GM18873 (cell line): ENCODE data around the gene ACSS3.

Experiments used
- ATAC-seq: cut with Tn5 transposase; IDR thresholded peaks from one replicate; pipeline ENCODE4 v1.9.1; 2021; ENCODE audit warnings: mild to moderate bottlenecking, moderate library complexity, moderate number of reproducible peaks; ENCODE audit not compliant: unreplicated experiment, low FRiP score

ACSS3 gene

GRCh38 chr12:81212996-81213696, 135.3 kb downstream of the ACSS3 start:
- no peak for ATAC-seq

- ATAC-seq, result no peak
These were observed 138.9 kb downstream of the ACSS3 start for GRCh38 chr12:81216739-81217138.

DNA sequence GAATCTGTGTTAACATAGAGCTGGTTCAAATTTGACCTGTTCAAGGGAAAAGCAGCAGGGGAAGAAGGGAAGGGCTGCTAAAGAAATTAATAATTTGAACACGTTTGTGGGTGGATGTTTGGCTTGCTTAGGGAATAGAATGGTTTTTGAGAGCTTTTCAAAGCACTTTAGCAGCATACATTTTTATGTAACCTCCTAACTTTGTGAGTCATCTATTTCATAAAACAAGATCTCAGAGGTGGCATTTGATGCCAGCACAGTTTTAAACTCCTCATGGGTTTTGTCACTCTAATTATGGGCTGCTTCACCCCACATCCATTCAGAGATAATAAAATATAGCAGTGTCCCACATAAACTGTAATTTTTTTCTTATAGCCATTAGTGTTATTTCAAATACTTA, 143.8 kb downstream of the ACSS3 start:
- no peak for ATAC-seq

DNA sequence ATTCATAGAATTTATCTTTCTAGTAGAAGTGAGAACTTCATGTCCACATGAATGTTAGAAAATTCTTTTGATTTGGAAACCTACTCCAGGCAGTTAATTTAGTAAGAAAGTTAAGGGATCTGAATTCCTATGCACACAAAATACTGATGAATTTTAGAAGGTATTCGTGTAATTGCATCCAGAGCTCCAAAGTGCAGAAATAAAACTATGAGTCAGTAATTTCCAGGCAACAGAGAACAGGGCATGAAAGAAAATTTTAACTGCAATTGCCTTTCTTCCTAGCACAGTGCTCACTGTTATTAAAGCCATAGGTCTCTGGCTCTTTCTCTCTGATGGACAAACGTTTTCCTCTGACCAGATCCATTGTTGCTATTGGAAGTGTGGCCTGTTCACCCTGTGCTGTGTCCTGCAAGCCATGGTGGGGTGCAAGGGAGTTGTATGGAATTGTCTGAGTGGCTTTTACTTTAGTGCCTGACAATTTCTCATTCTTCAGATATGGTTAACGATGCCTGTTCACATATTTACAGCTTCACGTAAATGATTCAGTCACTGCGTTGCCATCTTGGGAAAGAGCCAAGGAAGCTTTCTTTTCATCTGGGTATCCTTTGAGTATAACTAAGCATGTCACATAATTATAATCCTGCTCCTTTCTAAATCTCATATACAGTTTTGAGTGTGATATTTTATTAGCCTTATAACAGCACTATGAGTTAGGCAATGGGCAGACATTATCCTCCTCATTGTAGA, 145.1 kb downstream of the ACSS3 start:
- no peak for ATAC-seq

DNA sequence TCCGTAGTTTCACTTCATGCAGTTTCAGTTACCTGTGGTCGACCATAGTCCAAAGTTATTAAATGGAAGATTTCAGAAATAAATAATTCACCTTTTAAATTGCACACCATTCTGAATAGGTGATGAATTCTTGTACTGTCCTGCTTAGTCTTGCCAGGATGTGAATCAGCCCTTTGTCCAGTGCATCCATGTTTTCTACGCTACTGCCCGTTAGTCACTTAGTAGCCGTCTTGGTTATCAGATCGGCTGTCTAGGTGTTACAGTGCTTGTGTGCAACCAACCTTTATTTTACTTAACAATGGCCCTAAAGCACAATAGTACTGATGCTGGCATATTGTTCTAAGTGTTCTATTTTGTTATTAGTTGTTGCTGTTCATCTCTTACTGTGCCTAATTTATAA, 146.7 kb downstream of the ACSS3 start:
- ATAC-seq, result no peak

DNA sequence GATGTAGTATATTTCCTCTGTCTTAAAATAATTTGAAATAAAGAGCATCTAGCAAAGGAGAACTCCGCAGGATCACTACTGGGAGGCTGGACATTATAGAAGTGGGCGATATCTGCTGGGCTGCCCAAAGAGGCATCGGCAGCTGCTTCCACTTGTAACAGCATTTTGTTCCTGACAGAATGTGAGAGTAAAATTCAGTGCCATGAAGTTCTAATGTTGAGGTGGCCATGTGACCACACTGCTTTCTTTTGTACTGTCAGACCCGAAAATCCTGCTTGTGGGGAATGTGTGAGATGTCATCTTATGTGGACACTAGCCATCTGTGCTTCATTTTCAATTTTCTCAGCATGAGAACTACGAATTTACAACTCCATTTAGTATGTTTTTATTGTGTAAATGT, 151.9 kb downstream of the ACSS3 start:
- ATAC-seq, result no peak

DNA sequence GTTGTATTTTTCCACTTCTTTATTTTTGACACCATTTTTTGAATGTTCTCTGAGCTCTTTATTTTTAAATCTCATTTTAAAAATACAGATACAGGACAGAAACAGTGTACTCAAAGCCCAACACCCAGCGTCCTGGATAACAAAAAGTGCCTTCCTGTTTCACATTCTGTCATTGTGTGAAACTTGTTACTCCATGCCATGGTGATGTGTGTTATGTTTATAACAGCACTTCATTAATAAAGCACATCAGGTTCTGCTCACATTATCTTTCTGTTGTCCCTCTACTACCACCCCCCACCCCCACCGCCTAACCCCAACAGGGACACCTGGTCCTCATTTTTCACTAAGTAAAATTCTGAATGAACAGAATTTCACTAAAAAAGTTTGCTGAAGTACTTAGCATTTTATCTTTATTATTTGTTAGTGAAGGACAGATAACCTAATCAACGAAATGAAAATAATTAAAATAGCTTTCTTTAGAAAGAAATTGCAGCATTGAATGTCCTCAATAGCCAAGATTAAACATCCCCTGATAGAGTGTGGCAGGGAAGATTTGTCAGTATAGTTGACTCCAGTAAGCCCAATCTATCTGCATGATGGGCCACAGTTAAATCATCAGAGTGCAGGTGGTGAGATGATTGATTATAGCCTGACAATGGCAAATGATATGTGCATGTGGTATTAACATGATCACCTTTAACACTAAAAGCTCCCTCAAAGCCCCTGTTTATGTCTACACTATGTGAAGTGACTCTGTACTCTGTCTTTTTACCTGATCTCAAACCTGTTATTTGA, 153.9 kb downstream of the ACSS3 start:
- no peak for ATAC-seq

DNA sequence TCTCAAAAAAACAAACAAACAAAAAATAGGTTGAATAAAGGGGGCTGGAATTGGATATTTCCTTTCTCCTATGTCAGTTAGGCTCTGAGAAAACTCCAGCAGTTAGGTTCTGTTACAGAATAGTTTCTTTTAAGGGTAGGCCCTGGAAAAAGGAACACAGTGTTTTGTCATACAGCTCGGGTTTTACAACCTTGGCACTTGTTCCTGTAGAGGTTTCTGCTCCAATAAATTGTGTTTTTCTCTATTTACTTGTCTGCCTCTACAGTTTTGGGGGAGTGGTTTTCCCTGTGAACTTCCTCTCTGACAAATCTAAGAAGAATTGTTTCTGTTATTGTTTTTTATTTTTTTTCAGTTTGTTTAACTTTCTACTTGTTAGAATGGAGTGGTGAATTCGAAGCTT, 167.6 kb downstream of the ACSS3 start:
- ATAC-seq, result no peak

GRCh38 chr12:81245907-81246570, 168.2 kb downstream of the ACSS3 start:
- no peak for ATAC-seq

- no peak for ATAC-seq
These were observed 172.1 kb downstream of the ACSS3 start for GRCh38 chr12:81249976-81250375.

GRCh38 chr12:81252228-81252627, 174.3 kb downstream of the ACSS3 start:
- ATAC-seq, result no peak

DNA sequence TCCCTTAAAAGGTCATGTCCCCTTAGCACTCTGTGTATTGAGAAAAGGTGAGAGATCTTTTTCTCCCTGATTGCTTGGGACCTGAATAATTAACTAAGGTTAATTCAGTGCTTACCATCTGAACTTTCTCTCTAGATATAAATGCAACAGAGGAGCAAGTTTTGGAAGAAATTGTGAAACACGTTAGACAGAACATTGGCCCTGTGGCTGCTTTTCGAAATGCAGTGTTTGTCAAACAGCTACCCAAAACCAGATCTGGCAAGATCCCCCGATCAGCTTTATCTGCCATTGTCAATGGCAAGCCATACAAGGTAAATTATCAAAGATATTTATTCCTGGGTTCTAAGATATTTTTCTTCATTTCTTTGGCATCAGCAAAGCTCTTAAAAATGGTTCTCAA, 175.5 kb downstream of the ACSS3 start:
- no peak for ATAC-seq

GRCh38 chr12:81255456-81255855, 177.6 kb downstream of the ACSS3 start:
- no peak for ATAC-seq

DNA sequence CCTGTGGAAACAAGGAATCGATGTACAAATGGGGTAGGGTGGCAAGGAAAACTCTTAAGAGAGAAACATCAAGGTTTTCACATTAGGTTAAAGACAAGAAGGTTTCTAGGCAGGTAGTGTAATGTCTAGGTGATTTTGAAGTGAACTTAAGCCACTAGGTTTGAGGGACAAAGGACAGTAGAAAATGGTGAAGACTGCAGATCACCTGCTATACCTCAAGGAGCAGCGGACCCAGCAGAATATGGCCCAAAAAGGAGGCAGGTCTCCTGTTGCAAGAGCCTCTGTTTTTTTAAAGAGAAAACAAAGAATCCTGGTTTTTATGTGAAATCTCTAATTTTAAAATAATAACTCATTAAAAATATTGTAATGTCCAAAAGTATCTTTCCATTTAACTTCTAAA, 178.1 kb downstream of the ACSS3 start:
- ATAC-seq, result no peak

DNA sequence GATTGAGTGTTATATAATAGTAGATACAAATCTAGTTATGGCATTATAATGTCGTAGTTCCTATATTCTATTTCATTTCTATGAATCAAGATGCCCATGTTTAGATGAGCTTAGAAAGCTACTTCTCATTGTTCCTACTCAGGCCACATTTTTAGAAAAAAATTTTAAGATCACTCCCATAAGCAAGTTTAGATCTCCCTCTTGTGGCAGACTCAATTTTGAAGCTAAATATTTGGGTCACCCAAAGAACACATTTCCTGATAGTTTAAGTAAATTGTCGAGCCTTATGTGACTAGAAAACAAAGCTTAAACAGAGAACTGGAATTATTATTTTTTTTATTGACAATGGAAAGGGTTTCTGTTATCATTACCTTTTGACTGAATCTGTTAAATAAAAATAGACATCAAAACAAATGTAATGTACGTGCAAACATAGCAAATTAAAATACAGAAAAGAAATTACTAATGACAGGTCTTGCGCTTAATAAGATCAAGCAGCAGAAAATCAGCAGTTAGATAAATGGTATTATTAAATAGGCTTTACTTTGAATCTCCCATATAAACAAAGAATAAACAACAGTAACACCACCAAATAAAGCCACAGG, 180.2 kb downstream of the ACSS3 start:
- ATAC-seq, result no peak

- ATAC-seq, result no peak
These were observed 181.5 kb downstream of the ACSS3 start for GRCh38 chr12:81259360-81259759.

- no peak for ATAC-seq
These were observed 183.8 kb downstream of the ACSS3 start for GRCh38 chr12:81261508-81262207.

DNA sequence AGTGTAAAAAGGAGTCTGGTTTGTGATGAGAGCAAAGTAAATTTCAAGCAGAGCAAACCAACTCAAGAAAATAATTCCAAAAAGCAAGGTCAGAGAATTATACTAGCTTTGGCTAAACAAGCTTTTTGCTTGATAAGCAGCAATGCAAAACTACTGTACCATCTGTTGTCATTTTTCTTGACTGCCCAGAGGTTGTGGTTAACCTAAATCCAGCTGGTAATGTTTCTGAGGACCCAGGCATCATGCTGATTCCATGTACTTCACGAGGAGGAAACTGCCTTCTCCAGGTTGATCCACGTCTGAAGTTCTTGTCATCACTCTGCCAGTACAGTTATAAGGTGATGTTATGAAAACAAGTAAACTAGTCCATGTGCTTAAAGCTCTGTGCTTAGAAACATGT, 185.2 kb downstream of the ACSS3 start:
- ATAC-seq, result no peak

- no peak for ATAC-seq
These were observed 192.5 kb downstream of the ACSS3 start for GRCh38 chr12:81270385-81270784.
